HL-60 (cell line): ENCODE results near the gene LRP6.

Experiments used
- DNase-seq, 2 experiments: peaks; one replicate each; pipeline ENCODE4 v3.0.0-alpha.2; 2010 to 2020; ENCODE audit warnings: low read depth in 1 of 2, low spot score in 1 of 2
- H3K27ac ChIP-seq: fragments of 250-450 bp; sonication (Bioruptor Pico); replicated peaks from 2 replicates; pipeline ENCODE4 v1.5.1; 2020; ENCODE audit warnings: mild to moderate bottlenecking, moderate library complexity
- H3K27me3 ChIP-seq: fragments of 250-450 bp; sonication (Bioruptor Pico); 2 replicates; pipeline ENCODE4 v1.5.1; 2021; ENCODE audit warnings: mild to moderate bottlenecking, moderate library complexity; ENCODE audit not compliant: insufficient read depth, poor library complexity, severe bottlenecking
- H3K4me3 ChIP-seq: replicated peaks from 2 replicates; pipeline ENCODE4 v1.5.1; 2011; ENCODE audit warnings: mild to moderate bottlenecking, control low read depth, low read length; ENCODE audit not compliant: insufficient read depth
- CTCF ChIP-seq: IDR thresholded peaks from one replicate; pipeline ENCODE4 v1.5.1; 2011; ENCODE audit warnings: low read length, control low read depth, inconsistent platforms; ENCODE audit not compliant: insufficient read depth
- GABPA ChIP-seq: IDR thresholded peaks from 2 replicates; pipeline ENCODE4 v1.6.1; 2012; ENCODE audit warnings: low read depth
- POLR2AphosphoS5 ChIP-seq: IDR thresholded peaks from 2 replicates; pipeline ENCODE4 v1.6.1; 2012; ENCODE audit warnings: low read depth
- REST ChIP-seq: IDR thresholded peaks from 2 replicates; pipeline ENCODE4 v1.6.1; 2012; ENCODE audit warnings: low read depth; ENCODE audit not compliant: insufficient replicate concordance
- SPI1 ChIP-seq: IDR thresholded peaks from 2 replicates; pipeline ENCODE4 v1.6.1; 2012; ENCODE audit warnings: low read depth, mild to moderate bottlenecking, borderline replicate concordance

The LRP6 gene

GRCh38 chr12:12294215-12295005, 27.6 kb upstream of the LRP6 start:
- Histone ChIP-seq H3K4me3 (no peak overlapping the region), H3K27ac (no peak overlapping the region), H3K27me3 (no peaks in the 10 kb centered on the region)
- no peak for DNase-seq
- TF ChIP-seq CTCF, result no peak
- TF ChIP-seq SPI1, result no peak
- TF ChIP-seq REST, result no peak
- TF ChIP-seq POLR2AphosphoS5, result no peak
- TF ChIP-seq GABPA, result no peak

DNA sequence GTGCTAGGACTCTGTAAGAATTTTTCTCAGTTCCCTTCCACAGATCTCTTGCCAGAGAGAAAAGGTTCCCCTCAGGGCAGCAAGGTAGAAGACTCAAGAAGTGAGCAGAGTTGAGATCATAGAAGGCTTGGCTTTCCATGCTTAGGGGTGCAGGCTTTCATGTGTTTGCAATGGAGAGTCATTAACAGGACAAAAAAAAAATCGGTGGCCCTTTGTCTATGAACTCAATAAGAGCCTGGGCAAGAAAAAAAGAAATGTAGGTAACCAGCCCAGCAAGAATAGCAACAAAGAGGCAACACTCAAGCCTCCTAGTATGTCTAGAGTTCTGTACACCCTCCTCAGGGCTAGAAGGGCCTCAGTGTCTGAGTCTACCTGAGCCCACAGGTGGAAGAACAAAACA, 23.4 kb upstream of the LRP6 start:
- Histone ChIP-seq H3K27ac (no peak overlapping the region), H3K4me3 (no peak overlapping the region), H3K27me3 (no peaks in the 10 kb centered on the region)
- no peak for TF ChIP-seq REST
- TF ChIP-seq GABPA, result no peak
- no peak for TF ChIP-seq CTCF
- no peak for TF ChIP-seq POLR2AphosphoS5
- no peak for TF ChIP-seq SPI1
- DNase-seq, result no peak

DNA sequence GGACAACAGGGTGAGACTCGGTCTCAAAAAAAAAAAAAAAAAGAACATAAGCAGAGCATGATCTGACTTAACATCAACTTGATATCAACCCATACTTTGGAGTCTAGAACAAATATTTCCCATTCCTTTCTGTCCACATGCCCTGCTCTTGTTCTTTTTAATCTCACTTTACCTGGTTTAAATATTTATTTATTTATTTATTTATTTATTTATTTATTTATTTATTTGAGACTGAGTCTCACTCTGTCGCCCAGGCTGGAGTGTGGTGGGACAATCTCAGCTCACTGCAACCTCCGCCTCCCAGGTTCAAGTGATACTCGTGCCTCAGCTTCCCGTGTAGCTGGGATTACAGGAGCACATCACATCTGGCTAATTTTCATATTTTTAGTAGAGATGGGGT, 19.6 kb upstream of the LRP6 start:
- no peak overlapping the region for H3K4me3 ChIP-seq
- TF ChIP-seq REST (no peak), POLR2AphosphoS5 (no peak), GABPA (no peak), SPI1 (no peak), CTCF (no peak)
- peaks cover 3% of the 10 kb centered on the region for H3K27me3 ChIP-seq
- H3K27ac ChIP-seq, result no peak overlapping the region
- DNase-seq, result no peak
